Activated T-helper 17 cell treated with anti-CD3 and anti-CD28 coated beads, Interleukin-2, amount 50 U/mL, for 72 hours (primary cell): ENCODE data around the gene SLC16A13. TPM values are rescaled to one million over a fixed set of nuclear protein-coding genes. Genes with fewer than 3 reads are reported as not detected.
A peak's percentile ranks its signal among the peaks of the same experiment; 100 is the strongest.
"Not testable (repeated sequence)": the region's sequence is repeated elsewhere in the genome, so short reads cannot be mapped to it uniquely, and the experiment has no call there.

Experiments used
- ATAC-seq: fragments of 150-1000 bp; cut with Tn5 transposase; replicated peaks from 2 replicates; pipeline ENCODE4 v1.10.0; 2021; ENCODE audit warnings: mild to moderate bottlenecking, moderate library complexity
- H3K27ac Mint-ChIP-seq: one replicate; pipeline ENCODE4 v1.8.0; 2022; ENCODE audit warnings: mixed read lengths
- H3K27me3 Mint-ChIP-seq: one replicate; pipeline ENCODE4 v1.8.0; 2022; ENCODE audit warnings: mixed read lengths
- H3K36me3 Mint-ChIP-seq: one replicate; pipeline ENCODE4 v1.8.0; 2022; ENCODE audit warnings: low read depth, mild to moderate bottlenecking, mixed read lengths
- H3K4me1 Mint-ChIP-seq: one replicate; pipeline ENCODE4 v1.8.0; 2022; ENCODE audit warnings: mixed read lengths
- H3K4me3 Mint-ChIP-seq: one replicate; pipeline ENCODE4 v1.8.0; 2022; ENCODE audit warnings: mild to moderate bottlenecking, mixed read lengths
- H3K9me3 Mint-ChIP-seq: one replicate; pipeline ENCODE4 v1.8.0; 2022; ENCODE audit warnings: mixed read lengths
- total RNA-seq, 2 donors: library from RNA; stranded (reverse); gene quantifications; one replicate each; pipeline ENCODE4 v1.2.3, GENCODE V29; 2022

The SLC16A13 gene, protein sequence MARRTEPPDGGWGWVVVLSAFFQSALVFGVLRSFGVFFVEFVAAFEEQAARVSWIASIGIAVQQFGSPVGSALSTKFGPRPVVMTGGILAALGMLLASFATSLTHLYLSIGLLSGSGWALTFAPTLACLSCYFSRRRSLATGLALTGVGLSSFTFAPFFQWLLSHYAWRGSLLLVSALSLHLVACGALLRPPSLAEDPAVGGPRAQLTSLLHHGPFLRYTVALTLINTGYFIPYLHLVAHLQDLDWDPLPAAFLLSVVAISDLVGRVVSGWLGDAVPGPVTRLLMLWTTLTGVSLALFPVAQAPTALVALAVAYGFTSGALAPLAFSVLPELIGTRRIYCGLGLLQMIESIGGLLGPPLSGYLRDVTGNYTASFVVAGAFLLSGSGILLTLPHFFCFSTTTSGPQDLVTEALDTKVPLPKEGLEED
- 10 to 100 TPM; 10.7 to 11.8 TPM for total RNA-seq

- no peaks in the 10 kb centered on the region for H3K9me3 Mint-ChIP-seq
- H3K27ac Mint-ChIP-seq = peak within 1 kb of the TSS; percentile 99
- H3K4me1 Mint-ChIP-seq = peaks cover 14% of the 10 kb centered on the region
- H3K4me3 Mint-ChIP-seq = peak within 1 kb of the TSS; percentile 97
- H3K27me3 Mint-ChIP-seq = no peaks in the 10 kb centered on the region
- ATAC-seq = peak; percentile 95
- peaks cover 17% of the 10 kb centered on the region for H3K36me3 Mint-ChIP-seq
Measured at GRCh38 chr17:7035591-7036368, at the start of gene SLC16A13. Gene SLC16A13 (plus strand): TSS chr17:7036015. CDS start chr17:7036383, 368 bp downstream.

- Mint-ChIP-seq H3K36me3 (no peaks in the 10 kb centered on the region), H3K9me3 (no peaks in the 10 kb centered on the region), H3K4me1 (peaks cover 4% of the 10 kb centered on the region), H3K27ac (no peak overlapping the region), H3K4me3 (no peak overlapping the region), H3K27me3 (no peaks in the 10 kb centered on the region)
- no peak for ATAC-seq
Measured at GRCh38 chr17:6986676-6987075, 49.1 kb upstream of the SLC16A13 start.

GRCh38 chr17:6989779-6990178 lies 46.0 kb upstream of the SLC16A13 start:
- peaks cover 3% of the 10 kb centered on the region for H3K4me1 Mint-ChIP-seq
- no peak overlapping the region for H3K4me3 Mint-ChIP-seq
- H3K9me3 Mint-ChIP-seq = no peaks in the 10 kb centered on the region
- no peak overlapping the region for H3K27ac Mint-ChIP-seq
- H3K36me3 Mint-ChIP-seq = peaks cover 5% of the 10 kb centered on the region
- no peak for ATAC-seq
- H3K27me3 Mint-ChIP-seq = no peaks in the 10 kb centered on the region

GRCh38 chr17:6993613-6994056 lies 42.2 kb upstream of the SLC16A13 start:
- not testable (repeated sequence) for H3K27me3 Mint-ChIP-seq, ATAC-seq, H3K9me3 Mint-ChIP-seq, H3K27ac Mint-ChIP-seq, H3K4me1 Mint-ChIP-seq, H3K4me3 Mint-ChIP-seq
- H3K36me3 Mint-ChIP-seq = peaks cover 26% of the 10 kb centered on the region

DNA sequence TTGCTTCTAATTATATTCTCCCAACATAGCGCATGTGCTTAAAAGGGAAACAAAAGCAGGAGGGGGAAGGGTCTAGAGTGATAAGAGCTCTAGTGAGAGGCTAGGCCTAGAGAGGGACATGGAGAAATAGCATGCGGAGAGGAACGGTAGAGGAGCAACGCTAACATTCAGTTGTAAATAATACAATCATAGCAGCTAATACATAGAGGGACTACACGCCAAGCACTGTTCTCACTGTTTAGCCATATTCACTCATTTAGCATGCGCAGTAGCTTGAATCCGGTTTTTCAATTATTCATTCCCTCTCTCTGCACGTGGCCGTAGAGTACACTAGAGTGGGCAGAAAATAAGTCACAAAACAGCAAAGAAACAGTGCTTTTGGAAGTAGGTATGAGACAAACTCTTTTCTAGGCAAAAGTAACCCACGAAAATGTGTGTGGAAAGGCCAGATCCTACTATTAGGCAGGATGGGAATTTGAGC lies 41.7 kb upstream of the SLC16A13 start:
- no peak overlapping the region for H3K4me3 Mint-ChIP-seq
- H3K27ac Mint-ChIP-seq = no peak overlapping the region
- H3K27me3 Mint-ChIP-seq = no peaks in the 10 kb centered on the region
- no peak for ATAC-seq
- H3K36me3 Mint-ChIP-seq = peaks cover 31% of the 10 kb centered on the region
- H3K4me1 Mint-ChIP-seq = peaks cover 5% of the 10 kb centered on the region
- H3K9me3 Mint-ChIP-seq = no peaks in the 10 kb centered on the region

DNA sequence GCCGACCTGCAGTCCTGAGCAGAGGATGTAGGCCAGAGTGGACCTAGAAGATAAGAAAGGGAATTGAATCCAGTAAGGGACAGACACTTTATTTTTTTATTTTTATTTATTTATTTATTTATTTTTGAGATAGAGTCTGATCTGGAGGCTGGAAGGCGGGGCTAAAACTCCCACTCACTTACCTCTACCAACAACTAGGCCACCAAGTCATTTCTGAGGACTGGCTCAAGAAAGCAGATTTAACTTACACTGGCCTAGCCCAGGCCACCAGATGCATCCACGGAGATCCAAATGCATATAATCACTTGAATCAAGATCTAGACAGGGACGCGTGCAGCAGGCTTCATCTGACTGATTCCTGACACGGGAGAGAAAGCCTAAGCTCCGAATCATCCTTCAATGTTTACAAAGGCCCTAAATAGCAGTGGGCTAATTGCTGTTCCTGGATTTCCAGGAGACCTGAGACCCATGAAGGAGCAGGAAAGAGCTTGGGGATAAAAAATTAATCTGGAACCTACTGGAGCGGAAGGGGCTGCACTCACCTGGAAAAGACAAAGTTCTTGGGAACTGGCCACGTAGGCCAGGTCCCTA lies 41.1 kb upstream of the SLC16A13 start:
- Mint-ChIP-seq H3K36me3 (peaks cover 37% of the 10 kb centered on the region), H3K4me1 (peaks cover 10% of the 10 kb centered on the region)

GRCh38 chr17:6995500-6996255 lies 40.1 kb upstream of the SLC16A13 start, which contains the start of gene ALOX12:
Gene ALOX12 (plus strand): TSS chr17:6996049. CDS start chr17:6996118, 69 bp downstream.
- Mint-ChIP-seq H3K27ac (no peak within 1 kb of the TSS), H3K4me1 (peaks cover 10% of the 10 kb centered on the region), H3K36me3 (peaks cover 46% of the 10 kb centered on the region), H3K4me3 (no peak within 1 kb of the TSS), H3K27me3 (no peaks in the 10 kb centered on the region), H3K9me3 (no peaks in the 10 kb centered on the region)
- ATAC-seq = no peak

More for the DNA sequence above, 41.1 kb upstream of the SLC16A13 start:
- ATAC-seq = no peak
- no peaks in the 10 kb centered on the region for H3K9me3 Mint-ChIP-seq
- H3K4me3 Mint-ChIP-seq = no peak overlapping the region
- H3K27ac Mint-ChIP-seq = no peak overlapping the region
- no peaks in the 10 kb centered on the region for H3K27me3 Mint-ChIP-seq

- H3K27me3 Mint-ChIP-seq = no peaks in the 10 kb centered on the region
- no peak for ATAC-seq
- peaks cover 54% of the 10 kb centered on the region for H3K36me3 Mint-ChIP-seq
- H3K4me1 Mint-ChIP-seq = peaks cover 10% of the 10 kb centered on the region
- no peak overlapping the region for H3K4me3 Mint-ChIP-seq
- H3K9me3 Mint-ChIP-seq = no peaks in the 10 kb centered on the region
- no peak overlapping the region for H3K27ac Mint-ChIP-seq
Measured at GRCh38 chr17:6996256-6997011, 39.4 kb upstream of the SLC16A13 start.

GRCh38 chr17:6997171-6997570 lies 38.6 kb upstream of the SLC16A13 start:
- Mint-ChIP-seq H3K4me3 (no peak overlapping the region), H3K9me3 (no peaks in the 10 kb centered on the region), H3K4me1 (peaks cover 10% of the 10 kb centered on the region), H3K27ac (no peak overlapping the region), H3K27me3 (no peaks in the 10 kb centered on the region), H3K36me3 (peaks cover 61% of the 10 kb centered on the region)
- no peak for ATAC-seq

- Mint-ChIP-seq H3K4me3 (no peak overlapping the region), H3K9me3 (no peaks in the 10 kb centered on the region), H3K27ac (peak overlapping the region; percentile 59), H3K4me1 (peaks cover 10% of the 10 kb centered on the region), H3K36me3 (peaks cover 72% of the 10 kb centered on the region), H3K27me3 (no peaks in the 10 kb centered on the region)
- no peak for ATAC-seq
Measured at GRCh38 chr17:6998855-6999508, 36.8 kb upstream of the SLC16A13 start.

GRCh38 chr17:7001318-7001961 lies 34.4 kb upstream of the SLC16A13 start:
- Mint-ChIP-seq H3K36me3 (peaks cover 82% of the 10 kb centered on the region), H3K4me3 (no peak overlapping the region), H3K27me3 (no peaks in the 10 kb centered on the region), H3K4me1 (peaks cover 17% of the 10 kb centered on the region), H3K9me3 (no peaks in the 10 kb centered on the region), H3K27ac (peak overlapping the region; percentile 5)
- no peak for ATAC-seq

GRCh38 chr17:7002288-7003047 lies 33.3 kb upstream of the SLC16A13 start:
- no peak for ATAC-seq
- no peak overlapping the region for H3K4me3 Mint-ChIP-seq
- H3K36me3 Mint-ChIP-seq = peaks cover 82% of the 10 kb centered on the region
- no peaks in the 10 kb centered on the region for H3K9me3 Mint-ChIP-seq
- peaks cover 18% of the 10 kb centered on the region for H3K4me1 Mint-ChIP-seq
- no peaks in the 10 kb centered on the region for H3K27me3 Mint-ChIP-seq
- H3K27ac Mint-ChIP-seq = no peak overlapping the region
